Measurements from ENCODE around the gene CNPPD1.

The CNPPD1 gene

GRCh38 chr2:219176818-219177551 is at the start of gene CNPPD1:
Gene CNPPD1 (minus strand): TSS chr2:219176925. CDS start chr2:219176828, 97 bp downstream.
- peak within 1 kb of the TSS; percentile 97 to 100 (median 99) for H3K4me3 Mint-ChIP-seq
- peak within 1 kb of the TSS; percentile 99 to 100 (median 100) for H3K27ac Mint-ChIP-seq
- H3K36me3 Mint-ChIP-seq (ENCODE audit: low read depth) = peaks cover 34% of the 10 kb centered on the region
- peaks cover 34% of the 10 kb centered on the region for H3K4me1 Mint-ChIP-seq
- TF ChIP-seq, protein P1, sequence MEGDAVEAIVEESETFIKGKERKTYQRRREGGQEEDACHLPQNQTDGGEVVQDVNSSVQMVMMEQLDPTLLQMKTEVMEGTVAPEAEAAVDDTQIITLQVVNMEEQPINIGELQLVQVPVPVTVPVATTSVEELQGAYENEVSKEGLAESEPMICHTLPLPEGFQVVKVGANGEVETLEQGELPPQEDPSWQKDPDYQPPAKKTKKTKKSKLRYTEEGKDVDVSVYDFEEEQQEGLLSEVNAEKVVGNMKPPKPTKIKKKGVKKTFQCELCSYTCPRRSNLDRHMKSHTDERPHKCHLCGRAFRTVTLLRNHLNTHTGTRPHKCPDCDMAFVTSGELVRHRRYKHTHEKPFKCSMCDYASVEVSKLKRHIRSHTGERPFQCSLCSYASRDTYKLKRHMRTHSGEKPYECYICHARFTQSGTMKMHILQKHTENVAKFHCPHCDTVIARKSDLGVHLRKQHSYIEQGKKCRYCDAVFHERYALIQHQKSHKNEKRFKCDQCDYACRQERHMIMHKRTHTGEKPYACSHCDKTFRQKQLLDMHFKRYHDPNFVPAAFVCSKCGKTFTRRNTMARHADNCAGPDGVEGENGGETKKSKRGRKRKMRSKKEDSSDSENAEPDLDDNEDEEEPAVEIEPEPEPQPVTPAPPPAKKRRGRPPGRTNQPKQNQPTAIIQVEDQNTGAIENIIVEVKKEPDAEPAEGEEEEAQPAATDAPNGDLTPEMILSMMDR (IDR thresholded peaks at IDR 0.05; ENCODE audit: unreplicated experiment in 3 of 3) = no peak
- no peaks in the 10 kb centered on the region for H3K27me3 Mint-ChIP-seq (ENCODE audit: low read depth)
- H3K9me3 Mint-ChIP-seq = no peaks in the 10 kb centered on the region

DNA sequence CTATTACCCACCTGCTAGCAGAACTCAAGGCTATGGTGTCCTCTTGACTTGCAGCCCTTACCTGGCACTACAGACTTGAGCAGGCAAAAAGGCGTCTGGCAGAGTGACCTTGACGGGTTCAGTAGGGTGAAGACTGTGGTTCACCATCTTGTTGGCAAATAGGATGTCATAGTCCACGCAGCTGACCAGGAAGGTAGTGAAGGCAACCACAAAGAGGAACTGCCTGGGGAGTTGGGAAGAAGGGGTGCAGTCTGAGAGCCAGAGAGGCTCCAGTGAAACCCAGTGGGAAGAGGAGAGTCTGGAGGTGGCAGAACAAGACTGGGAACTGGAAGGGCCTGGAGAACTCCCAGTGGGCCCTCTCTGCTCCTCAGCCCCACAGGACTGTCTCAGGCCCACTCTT is 48.6 kb upstream of the CNPPD1 start:
- Mint-ChIP-seq H3K27ac (no peak overlapping the region), H3K9me3 (no peaks in the 10 kb centered on the region), H3K27me3 (ENCODE audit: low read depth) (no peaks in the 10 kb centered on the region), H3K4me1 (peaks cover 43% of the 10 kb centered on the region), H3K4me3 (peak overlapping the region in 2 of 3 experiments; percentile 51 to 64), H3K36me3 (ENCODE audit: low read depth) (peaks cover 37% of the 10 kb centered on the region)
- TF ChIP-seq, protein P1 (IDR thresholded peaks at IDR 0.05; ENCODE audit: unreplicated experiment in 3 of 3) = no peak

DNA sequence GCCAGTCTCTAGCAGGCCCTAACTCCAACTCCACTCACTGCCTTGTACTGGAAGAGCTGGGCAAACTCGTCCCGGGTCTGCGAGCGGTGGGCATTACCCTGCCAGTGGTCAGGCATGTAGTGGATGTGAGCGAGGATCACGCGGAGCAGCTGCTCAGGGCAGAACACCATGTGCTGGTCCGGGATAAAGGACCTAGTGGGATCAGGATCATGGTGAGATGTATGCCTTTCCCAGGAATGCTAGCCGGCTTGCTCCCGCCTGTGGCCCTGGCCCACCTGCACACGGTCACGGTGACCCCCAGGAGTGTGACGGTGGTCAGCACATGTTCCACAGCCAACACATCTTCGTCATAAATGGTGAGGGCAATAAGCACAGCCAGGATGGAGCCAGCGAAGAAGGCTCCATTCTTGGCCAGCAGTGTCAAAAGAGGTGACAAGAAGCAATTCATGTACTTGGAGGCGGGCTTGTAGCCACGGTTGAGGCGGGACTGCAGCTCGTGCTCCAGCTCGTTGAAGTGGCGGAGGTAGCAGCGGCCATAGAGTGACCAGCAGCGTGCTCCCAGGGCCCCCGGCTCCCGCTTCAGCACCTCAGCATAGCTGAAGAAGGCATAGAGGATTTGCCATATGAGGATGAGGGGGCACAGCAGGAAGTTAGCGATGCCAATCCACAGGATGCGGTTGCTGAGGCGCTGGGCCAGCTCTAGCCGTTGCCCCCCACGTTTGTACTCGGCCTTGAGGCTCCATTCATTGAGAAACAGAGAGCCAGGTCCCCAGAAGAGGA is 47.3 kb upstream of the CNPPD1 start:
- H3K4me1 Mint-ChIP-seq = peaks cover 43% of the 10 kb centered on the region
- peaks cover 38% of the 10 kb centered on the region for H3K36me3 Mint-ChIP-seq (ENCODE audit: low read depth)
- peak overlapping the region; percentile 21 to 73 (median 23) for H3K4me3 Mint-ChIP-seq
- no peaks in the 10 kb centered on the region for H3K9me3 Mint-ChIP-seq
- TF ChIP-seq, protein P1 (IDR thresholded peaks at IDR 0.05; ENCODE audit: unreplicated experiment in 3 of 3) = no peak
- no peak overlapping the region for H3K27ac Mint-ChIP-seq
- H3K27me3 Mint-ChIP-seq (ENCODE audit: low read depth) = no peaks in the 10 kb centered on the region

- H3K27ac Mint-ChIP-seq = no peak overlapping the region
- H3K4me1 Mint-ChIP-seq = peaks cover 37% of the 10 kb centered on the region
- H3K27me3 Mint-ChIP-seq (ENCODE audit: low read depth) = no peaks in the 10 kb centered on the region
- H3K9me3 Mint-ChIP-seq = no peaks in the 10 kb centered on the region
- H3K36me3 Mint-ChIP-seq (ENCODE audit: low read depth) = peaks cover 38% of the 10 kb centered on the region
- H3K4me3 Mint-ChIP-seq = peak overlapping the region in 1 of 3 experiments; percentile 19
- TF ChIP-seq, protein P1 (IDR thresholded peaks at IDR 0.05; ENCODE audit: unreplicated experiment in 3 of 3) = no peak
Measured at GRCh38 chr2:219221957-219222518, 45.3 kb upstream of the CNPPD1 start.

DNA sequence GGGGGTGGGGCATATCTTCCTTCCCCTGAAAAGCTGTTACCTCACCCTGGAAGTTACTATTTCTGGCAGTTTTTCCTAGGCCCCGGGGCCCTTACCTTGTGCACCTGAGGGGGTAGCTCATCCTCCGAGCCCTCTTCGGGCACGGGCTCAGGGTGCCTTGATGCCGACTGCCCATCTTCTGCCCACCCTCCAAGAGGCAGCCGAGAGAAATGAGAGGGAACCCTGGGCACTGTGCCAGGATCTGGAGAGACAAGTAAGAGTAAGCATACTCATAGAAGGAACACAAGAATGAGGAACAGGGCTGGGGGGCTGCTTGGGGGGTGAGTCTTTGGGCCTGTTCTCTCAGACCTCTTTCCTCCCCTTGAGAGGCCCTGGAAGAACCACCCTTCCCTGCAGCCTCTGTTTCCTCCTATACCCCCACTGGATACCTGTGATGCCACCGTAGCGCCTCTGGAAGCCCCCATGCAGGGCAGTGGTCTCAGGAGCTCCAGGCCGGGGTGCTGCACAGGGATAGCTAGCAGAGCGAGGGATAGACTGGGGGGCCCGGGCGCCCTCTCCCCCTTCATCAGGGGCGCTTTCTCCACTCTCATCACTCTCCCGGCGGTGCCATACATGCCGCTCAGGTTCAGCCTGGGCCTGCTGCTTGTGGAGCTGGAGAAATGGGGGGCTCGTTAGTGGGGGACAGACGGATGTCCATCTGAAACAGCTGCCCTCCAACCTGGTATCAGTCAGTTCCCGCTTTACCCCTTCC is 44.1 kb upstream of the CNPPD1 start:
- Mint-ChIP-seq H3K9me3 (no peaks in the 10 kb centered on the region), H3K4me3 (no peak overlapping the region), H3K27me3 (ENCODE audit: low read depth) (no peaks in the 10 kb centered on the region), H3K36me3 (ENCODE audit: low read depth) (peaks cover 35% of the 10 kb centered on the region), H3K4me1 (peaks cover 36% of the 10 kb centered on the region), H3K27ac (no peak overlapping the region)
- TF ChIP-seq, protein P1 (IDR thresholded peaks at IDR 0.05; ENCODE audit: unreplicated experiment in 3 of 3) = no peak

Measured in nephron (organoid).